Fibroblast of mammary gland (primary cell): ENCODE measurements around the gene P2RY1.

Experiments
- DNase-seq: peaks from one replicate; pipeline ENCODE4 v3.0.0-alpha.2; 2010; ENCODE audit warnings: low read depth
- H3K4me3 ChIP-seq: 2 replicates; pipeline ENCODE4 v1.5.1; 2011; ENCODE audit warnings: low read depth, mild to moderate bottlenecking, low read length, moderate library complexity; ENCODE audit not compliant: control insufficient read depth
- TF ChIP-seq, protein P1 (sequence below): conservative IDR thresholded peaks from 2 replicates; pipeline ENCODE4 v1.5.1; 2011; ENCODE audit warnings: low read depth, low read length, inconsistent platforms; ENCODE audit not compliant: control insufficient read depth, insufficient read depth

The P2RY1 gene

DNA sequence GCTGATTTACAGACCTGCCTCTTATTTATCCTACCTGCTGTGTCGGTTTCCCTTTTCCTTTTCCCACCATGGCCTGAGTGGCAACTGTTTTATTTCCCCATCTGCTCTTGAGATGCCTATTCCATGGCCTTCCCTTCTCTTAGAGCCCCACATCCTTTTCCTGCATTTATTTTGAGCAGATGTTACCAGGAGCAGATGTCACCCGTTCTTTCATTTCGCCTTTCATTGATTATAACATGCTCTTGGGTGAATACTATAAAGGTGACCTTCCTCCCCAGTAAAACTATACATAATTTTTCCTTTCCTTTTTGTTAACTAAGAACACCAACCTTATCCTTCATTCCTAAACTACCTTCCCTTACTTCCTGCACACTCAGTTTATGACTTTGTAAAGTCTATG is 8.5 kb upstream of the P2RY1 start:
- DNase-seq: no peak
- TF ChIP-seq, protein P1, sequence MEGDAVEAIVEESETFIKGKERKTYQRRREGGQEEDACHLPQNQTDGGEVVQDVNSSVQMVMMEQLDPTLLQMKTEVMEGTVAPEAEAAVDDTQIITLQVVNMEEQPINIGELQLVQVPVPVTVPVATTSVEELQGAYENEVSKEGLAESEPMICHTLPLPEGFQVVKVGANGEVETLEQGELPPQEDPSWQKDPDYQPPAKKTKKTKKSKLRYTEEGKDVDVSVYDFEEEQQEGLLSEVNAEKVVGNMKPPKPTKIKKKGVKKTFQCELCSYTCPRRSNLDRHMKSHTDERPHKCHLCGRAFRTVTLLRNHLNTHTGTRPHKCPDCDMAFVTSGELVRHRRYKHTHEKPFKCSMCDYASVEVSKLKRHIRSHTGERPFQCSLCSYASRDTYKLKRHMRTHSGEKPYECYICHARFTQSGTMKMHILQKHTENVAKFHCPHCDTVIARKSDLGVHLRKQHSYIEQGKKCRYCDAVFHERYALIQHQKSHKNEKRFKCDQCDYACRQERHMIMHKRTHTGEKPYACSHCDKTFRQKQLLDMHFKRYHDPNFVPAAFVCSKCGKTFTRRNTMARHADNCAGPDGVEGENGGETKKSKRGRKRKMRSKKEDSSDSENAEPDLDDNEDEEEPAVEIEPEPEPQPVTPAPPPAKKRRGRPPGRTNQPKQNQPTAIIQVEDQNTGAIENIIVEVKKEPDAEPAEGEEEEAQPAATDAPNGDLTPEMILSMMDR: no peak
- no peak overlapping the region for H3K4me3 ChIP-seq

DNA sequence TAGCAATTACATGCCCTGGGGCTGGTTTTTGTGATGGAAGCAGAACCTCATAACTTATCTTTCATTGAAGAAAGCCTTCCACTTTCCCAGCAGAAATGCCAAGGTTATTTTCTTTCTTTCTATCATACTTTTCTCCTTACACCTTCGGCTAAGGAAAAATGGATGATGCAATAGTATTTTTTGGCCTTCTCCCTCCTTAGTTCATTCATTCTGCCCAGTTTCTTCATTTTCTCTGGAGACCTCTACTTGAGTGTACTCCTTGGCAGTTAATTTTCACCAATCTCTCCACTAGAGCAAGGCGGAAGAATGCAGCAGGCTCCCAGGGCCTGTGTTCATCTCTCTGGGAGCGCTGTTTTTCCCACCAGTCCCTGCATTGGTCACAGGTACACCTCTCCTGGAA is 7.6 kb upstream of the P2RY1 start:
- no peak overlapping the region for H3K4me3 ChIP-seq
- DNase-seq: no peak
- TF ChIP-seq, protein P1: no peak

DNA sequence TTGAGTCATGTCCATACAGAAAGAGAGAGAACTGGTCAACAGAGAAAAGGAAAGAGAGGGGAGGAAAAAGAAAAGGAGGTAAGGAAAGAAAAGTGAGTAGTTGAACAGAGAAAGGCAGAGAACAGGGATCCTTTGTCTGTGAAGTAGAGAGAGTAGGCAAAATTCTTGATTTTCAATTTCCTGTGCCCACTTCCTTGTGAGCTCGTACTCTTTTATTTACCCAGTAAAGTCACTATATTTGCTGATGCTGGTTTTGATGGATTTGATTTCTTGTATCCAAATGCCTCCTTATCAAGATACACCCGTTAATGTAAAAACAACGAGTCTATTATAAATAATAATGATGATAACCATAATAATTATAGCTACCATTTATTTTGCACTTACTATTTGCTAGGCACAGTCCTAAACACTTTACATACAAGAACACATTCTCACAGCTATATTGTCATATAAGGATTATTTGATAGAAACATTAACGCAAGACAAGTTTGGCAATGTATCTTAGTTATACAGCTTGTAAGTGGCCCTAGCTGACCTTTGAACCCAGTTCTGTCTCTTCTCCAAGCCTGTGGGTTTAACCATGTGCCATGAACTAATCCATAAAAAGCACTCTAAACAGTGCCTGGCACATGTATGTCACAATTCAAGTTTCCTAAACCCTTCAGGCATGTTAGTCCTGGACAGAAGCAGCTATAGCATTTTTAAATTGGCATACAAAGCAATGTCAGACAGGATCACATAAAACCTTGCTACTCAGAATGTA is 6.7 kb upstream of the P2RY1 start:
- no peak overlapping the region for H3K4me3 ChIP-seq
- TF ChIP-seq, protein P1: no peak
- DNase-seq: no peak

DNA sequence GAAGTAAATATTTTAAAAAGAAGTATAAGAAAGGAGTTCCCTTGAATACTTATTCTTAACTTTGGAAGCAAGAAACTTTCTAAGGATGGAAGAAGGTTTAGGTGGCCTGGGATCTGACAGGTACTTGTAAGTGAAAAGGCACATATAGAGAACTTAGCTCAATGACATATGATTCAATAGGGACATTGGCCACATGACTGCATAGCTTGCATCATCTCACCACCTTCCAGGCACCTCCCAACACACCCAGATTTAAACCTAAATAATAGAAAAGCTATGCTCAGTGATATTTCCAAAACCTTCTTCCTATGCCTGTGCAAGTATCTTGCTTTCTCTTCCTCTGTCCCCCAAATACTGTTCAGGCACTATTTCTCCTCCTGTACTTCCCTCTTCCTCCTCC is 4.7 kb upstream of the P2RY1 start:
- TF ChIP-seq, protein P1: no peak
- DNase-seq: no peak
- no peak overlapping the region for H3K4me3 ChIP-seq

DNA sequence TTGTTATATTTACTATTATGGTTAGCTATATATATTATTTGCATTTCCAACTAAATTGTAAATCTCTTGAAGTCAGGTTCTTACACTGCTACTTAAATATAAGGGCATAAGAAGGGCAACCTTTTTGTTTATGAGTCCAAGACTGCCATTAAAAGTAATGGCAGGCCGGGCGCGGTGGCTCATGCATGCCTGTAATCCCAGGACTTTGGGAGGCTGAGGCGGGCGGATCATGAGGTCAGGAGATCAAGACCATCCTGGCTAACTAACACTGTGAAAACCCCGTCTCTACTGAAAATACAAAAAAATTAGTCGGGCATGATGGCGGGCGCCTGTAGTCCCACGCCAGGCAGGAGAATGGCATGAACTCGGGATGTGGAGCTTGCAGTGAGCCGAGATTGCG is 2.9 kb upstream of the P2RY1 start:
- TF ChIP-seq, protein P1: no peak
- H3K4me3 ChIP-seq: no peak overlapping the region
- no peak for DNase-seq

DNA sequence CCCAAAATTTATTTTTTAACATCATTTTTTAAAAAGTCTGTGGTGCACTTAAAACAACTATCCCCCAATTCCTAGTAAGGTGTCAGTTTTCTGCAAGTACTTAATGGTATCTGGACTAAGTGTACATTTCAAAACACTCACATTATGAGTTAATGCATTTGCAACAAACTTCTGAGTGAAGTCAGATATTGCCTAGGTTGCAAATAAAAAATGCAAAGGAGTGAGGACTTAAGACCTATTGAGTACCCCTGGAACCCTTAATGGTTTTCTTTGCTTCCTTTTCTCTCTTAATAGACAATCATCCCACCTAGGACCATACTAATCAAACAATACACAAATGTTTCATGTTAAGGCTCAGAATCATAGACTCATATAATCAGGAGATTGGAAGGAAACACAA is 1.8 kb upstream of the P2RY1 start:
- TF ChIP-seq, protein P1: no peak
- H3K4me3 ChIP-seq: no peak overlapping the region
- DNase-seq: no peak
